Measurements from ENCODE around the gene AIFM3. TPM values are rescaled to one million over a fixed set of nuclear protein-coding genes. Genes with fewer than 3 reads are reported as not detected.
A peak's percentile ranks its signal among the peaks of the same experiment; 100 is the strongest.

AIFM3 gene
- total and polyA plus RNA-seq, 2 of the 13 experiments (the other 11 are each of a cell fraction or from before 2014, with no cell fraction given), result 9.0 to 15.3 TPM

- TF ChIP-seq DNMT3B (CRISPR knock-in tag; conservative IDR thresholded peaks at IDR 0.05), result no peak
- TF ChIP-seq SIN3A (IDR thresholded peaks at IDR 0.05; ENCODE audit: borderline replicate concordance, low read depth, low read length), result no peak
- TF ChIP-seq ETV6 (CRISPR knock-in tag; conservative IDR thresholded peaks at IDR 0.05), result no peak
- no peak for TF ChIP-seq SRY (CRISPR knock-in tag; IDR thresholded peaks at IDR 0.05)
- TF ChIP-seq HMG20B (CRISPR knock-in tag; conservative IDR thresholded peaks at IDR 0.05), result no peak
- TF ChIP-seq PAWR (CRISPR knock-in tag; IDR thresholded peaks at IDR 0.05; ENCODE audit: borderline replicate concordance), result no peak
- TF ChIP-seq ZNF484 (CRISPR knock-in tag; IDR thresholded peaks at IDR 0.05; ENCODE audit: borderline replicate concordance, low read depth), result no peak
- TF ChIP-seq ZNF468 (CRISPR knock-in tag; IDR thresholded peaks at IDR 0.05), result no peak
- no peak for TF ChIP-seq TEAD2 (CRISPR knock-in tag; IDR thresholded peaks at IDR 0.05)
- TF ChIP-seq FOXK2 (IDR thresholded peaks at IDR 0.05), result no peak
- no peak for TF ChIP-seq PRMT3 (CRISPR knock-in tag; IDR thresholded peaks at IDR 0.05; ENCODE audit: borderline replicate concordance, low read depth)
- TF ChIP-seq SNAPC5 (CRISPR knock-in tag; IDR thresholded peaks at IDR 0.05; ENCODE audit: borderline replicate concordance), result no peak
- TF ChIP-seq FOXJ3 (CRISPR knock-in tag; IDR thresholded peaks at IDR 0.05; ENCODE audit: borderline replicate concordance), result no peak
- no peak; the same call in 1 of the 2 replicates for TF ChIP-seq THRA (CRISPR knock-in tag; IDR thresholded peaks at IDR 0.05; ENCODE audit: borderline replicate concordance)
- no peak for TF ChIP-seq ZNF589 (CRISPR knock-in tag; conservative IDR thresholded peaks at IDR 0.05)
- peak; percentile 52; the same call in 1 of the 2 replicates for TF ChIP-seq ZFP91 (CRISPR knock-in tag; IDR thresholded peaks at IDR 0.05; ENCODE audit: borderline replicate concordance)
- no peak for TF ChIP-seq ZNF34 (CRISPR knock-in tag; IDR thresholded peaks at IDR 0.05; ENCODE audit: borderline replicate concordance)
- no peak for TF ChIP-seq ZNF609 (CRISPR knock-in tag; IDR thresholded peaks at IDR 0.05; ENCODE audit: borderline replicate concordance)
- TF ChIP-seq ZNF451 (CRISPR knock-in tag; IDR thresholded peaks at IDR 0.05), result no peak
- no peak for TF ChIP-seq MYPOP (CRISPR knock-in tag; IDR thresholded peaks at IDR 0.05)
- no peak for TF ChIP-seq MTF1 (CRISPR knock-in tag; IDR thresholded peaks at IDR 0.05)
- TF ChIP-seq TCF7L2 (IDR thresholded peaks at IDR 0.05; ENCODE audit: low read depth, low read length), result no peak
Observed at GRCh38 chr22:21000987-21001600, 34.0 kb downstream of the AIFM3 start (continued).
